ENCODE measurements around the gene ARPC3. TPM values are rescaled to one million over a fixed set of nuclear protein-coding genes. Genes with fewer than 3 reads are reported as not detected.

The ARPC3 gene
- total RNA-seq (2021; ENCODE audit: unreplicated experiment) (319 TPM), Bru-seq, nascent RNA (percentile 95 among the genes with signal in this experiment), BruChase-seq, experiment 1, labeled RNA remaining after a 2-hour chase (percentile 95 among the genes with signal in this experiment), BruChase-seq, experiment 2, labeled RNA remaining after a 6-hour chase (percentile 98 among the genes with signal in this experiment)
- 202 TPM for polyA plus RNA-seq (2012; ENCODE audit: insufficient read length)
- long read RNA-seq, transcript ARPC3-201 (7 exons, 1,014 nt), result major isoform, 223 of 363 reads
- long read RNA-seq, partial matches to known transcripts, result 130 of 363 reads
- long read RNA-seq, other reads (novel, unspliced or antisense), result 10 of 363 reads

DNA sequence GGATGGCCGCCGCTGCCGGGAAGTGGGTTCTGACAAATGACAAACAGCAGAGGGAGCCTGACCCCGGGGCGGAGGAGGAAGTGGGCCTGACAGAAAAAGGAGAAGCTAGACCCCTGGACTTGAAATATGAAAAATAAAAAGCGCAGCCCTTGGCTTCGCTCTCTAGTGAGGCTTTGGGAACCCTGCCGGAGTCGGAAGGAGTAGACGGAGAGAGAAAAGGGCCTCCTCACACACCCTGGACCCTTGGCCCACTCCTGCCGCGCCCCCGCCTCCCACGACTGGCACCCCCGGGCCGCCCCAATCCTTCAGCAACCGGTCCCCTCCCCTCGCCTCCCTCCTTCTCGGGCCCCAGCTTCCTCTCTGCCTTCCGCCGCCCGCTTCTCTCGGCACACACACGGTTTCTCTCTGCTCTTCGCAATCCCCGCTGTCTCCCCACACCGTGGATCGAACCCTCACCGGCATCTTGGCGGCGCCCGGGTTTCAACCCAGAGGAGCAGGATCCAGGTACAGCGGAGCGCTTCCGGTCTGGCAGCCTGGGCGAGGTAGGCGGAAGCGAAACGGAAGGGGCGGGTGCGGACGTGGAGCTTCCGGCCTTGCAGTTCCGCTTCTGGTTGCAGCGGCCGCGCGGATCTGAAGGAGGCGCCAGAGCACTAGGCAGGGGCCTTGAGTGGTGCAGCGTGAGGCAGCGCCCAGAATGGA is at the start of gene ARPC3:
ARPC3 (minus strand) TSS at position 539 of the 699 bp plus-strand sequence; CDS start at position 462, 77 bp downstream.
- Histone ChIP-seq H3K27ac (ENCODE audit: low read length) (peak within 1 kb of the TSS; percentile 85), H3K27me3 (ENCODE audit: control insufficient read depth, insufficient read depth, low read length) (no peaks in the 10 kb centered on the region), H3K4me1 (ENCODE audit: control insufficient read depth, insufficient read depth, low read length) (peaks cover 6% of the 10 kb centered on the region; the same call in 1 of the 2 replicates), H3K36me3 (ENCODE audit: control insufficient read depth, insufficient read depth, low read length) (peaks cover 14% of the 10 kb centered on the region), H3K4me3 (ENCODE audit: low read depth in 2 of 2, low read length in 2 of 2) (peak within 1 kb of the TSS; percentile 77 to 97), H3K9me3 (ENCODE audit: control insufficient read depth, insufficient read depth, low read depth, low read length) (no peaks in the 10 kb centered on the region)
- peak; percentile 99 for ATAC-seq
- CTCF ChIA-PET, result interaction anchor here (0.6 to 1.8 kb wide), 9 partner anchors 9 to 438 kb away, joined by 3 to 10 read pairs (median 6); partner anchors contain the start of genes FAM216A and GPN3
- BruUV-seq (replicated peaks), result TSS peak; percentile 91
- POLR2A ChIA-PET, result interaction anchor here (0.5 to 1.2 kb wide), 2 partner anchors 17 to 18 kb away, joined by 5 to 7 read pairs; partner anchors contain the start of genes FAM216A and GPN3
- intact Hi-C loops (cut with micrococcal nuclease; ENCODE audit: unreplicated experiment) (no loop called here), in situ Hi-C loops (cut with HindIII; ENCODE audit: low pct_unique_long_range_greater_than_20kb, low sequenced_read_pairs) (no loop called here)
- TF ChIP-seq, protein P1, sequence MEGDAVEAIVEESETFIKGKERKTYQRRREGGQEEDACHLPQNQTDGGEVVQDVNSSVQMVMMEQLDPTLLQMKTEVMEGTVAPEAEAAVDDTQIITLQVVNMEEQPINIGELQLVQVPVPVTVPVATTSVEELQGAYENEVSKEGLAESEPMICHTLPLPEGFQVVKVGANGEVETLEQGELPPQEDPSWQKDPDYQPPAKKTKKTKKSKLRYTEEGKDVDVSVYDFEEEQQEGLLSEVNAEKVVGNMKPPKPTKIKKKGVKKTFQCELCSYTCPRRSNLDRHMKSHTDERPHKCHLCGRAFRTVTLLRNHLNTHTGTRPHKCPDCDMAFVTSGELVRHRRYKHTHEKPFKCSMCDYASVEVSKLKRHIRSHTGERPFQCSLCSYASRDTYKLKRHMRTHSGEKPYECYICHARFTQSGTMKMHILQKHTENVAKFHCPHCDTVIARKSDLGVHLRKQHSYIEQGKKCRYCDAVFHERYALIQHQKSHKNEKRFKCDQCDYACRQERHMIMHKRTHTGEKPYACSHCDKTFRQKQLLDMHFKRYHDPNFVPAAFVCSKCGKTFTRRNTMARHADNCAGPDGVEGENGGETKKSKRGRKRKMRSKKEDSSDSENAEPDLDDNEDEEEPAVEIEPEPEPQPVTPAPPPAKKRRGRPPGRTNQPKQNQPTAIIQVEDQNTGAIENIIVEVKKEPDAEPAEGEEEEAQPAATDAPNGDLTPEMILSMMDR (IDR thresholded peaks at IDR 0.05), result peak; percentile 96
- 0 out of 2 replicates have a peak, but pooled peaks have one; percentile 26 for TF ChIP-seq TCF7L2 (IDR thresholded peaks at IDR 0.05; ENCODE audit: low read depth, low read length)
- TF ChIP-seq, protein P2, sequence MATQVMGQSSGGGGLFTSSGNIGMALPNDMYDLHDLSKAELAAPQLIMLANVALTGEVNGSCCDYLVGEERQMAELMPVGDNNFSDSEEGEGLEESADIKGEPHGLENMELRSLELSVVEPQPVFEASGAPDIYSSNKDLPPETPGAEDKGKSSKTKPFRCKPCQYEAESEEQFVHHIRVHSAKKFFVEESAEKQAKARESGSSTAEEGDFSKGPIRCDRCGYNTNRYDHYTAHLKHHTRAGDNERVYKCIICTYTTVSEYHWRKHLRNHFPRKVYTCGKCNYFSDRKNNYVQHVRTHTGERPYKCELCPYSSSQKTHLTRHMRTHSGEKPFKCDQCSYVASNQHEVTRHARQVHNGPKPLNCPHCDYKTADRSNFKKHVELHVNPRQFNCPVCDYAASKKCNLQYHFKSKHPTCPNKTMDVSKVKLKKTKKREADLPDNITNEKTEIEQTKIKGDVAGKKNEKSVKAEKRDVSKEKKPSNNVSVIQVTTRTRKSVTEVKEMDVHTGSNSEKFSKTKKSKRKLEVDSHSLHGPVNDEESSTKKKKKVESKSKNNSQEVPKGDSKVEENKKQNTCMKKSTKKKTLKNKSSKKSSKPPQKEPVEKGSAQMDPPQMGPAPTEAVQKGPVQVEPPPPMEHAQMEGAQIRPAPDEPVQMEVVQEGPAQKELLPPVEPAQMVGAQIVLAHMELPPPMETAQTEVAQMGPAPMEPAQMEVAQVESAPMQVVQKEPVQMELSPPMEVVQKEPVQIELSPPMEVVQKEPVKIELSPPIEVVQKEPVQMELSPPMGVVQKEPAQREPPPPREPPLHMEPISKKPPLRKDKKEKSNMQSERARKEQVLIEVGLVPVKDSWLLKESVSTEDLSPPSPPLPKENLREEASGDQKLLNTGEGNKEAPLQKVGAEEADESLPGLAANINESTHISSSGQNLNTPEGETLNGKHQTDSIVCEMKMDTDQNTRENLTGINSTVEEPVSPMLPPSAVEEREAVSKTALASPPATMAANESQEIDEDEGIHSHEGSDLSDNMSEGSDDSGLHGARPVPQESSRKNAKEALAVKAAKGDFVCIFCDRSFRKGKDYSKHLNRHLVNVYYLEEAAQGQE (IDR thresholded peaks at IDR 0.05; ENCODE audit: insufficient read depth in 1 of 2, low read depth in 2 of 2, low read length in 1 of 2), result no peak
- TF ChIP-seq SIN3A (IDR thresholded peaks at IDR 0.05; ENCODE audit: borderline replicate concordance, insufficient read depth, low read depth, low read length), result peak; percentile 57; the same call in 1 of the 2 replicates
- peak; percentile 97 for TF ChIP-seq POLR2AphosphoS5 (IDR thresholded peaks at IDR 0.05; ENCODE audit: low read depth, low read length)
- DNase-seq (ENCODE audit: low read depth, low spot score), result peak; percentile 67

DNA sequence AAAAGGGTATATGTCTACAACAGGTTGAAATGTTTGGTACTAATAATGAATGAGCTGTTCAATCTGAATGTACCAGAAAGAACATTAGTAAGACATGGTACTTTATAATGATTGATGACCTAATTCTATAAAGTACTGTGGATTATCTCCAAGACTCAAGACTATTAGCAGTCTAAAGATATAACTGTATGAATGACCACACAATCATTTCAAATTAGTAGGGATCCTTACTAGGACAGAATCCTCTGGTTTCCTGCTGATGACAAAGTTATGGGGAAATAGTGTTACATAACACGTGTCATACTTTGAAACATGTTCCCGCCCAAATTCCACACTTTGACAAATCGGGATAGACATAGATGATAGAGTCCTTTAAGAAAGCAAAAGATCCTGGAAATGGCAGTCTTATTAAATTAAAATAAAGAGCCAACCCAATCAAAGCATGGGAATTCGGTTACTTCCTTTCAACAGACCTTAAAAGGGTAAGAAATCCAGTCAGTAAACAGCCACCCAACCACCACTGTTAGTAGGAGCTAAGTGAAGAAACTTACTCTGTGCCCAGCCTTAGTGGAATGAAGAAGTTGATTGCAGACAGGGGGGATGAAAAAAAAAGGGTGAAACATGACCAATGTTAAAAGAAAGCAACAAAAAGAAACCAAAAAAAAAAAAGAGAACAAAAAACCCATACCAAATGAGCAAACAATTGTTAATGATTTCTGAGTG is 49.0 kb upstream of the ARPC3 start:
- no peak for ATAC-seq
- peak overlapping the region; percentile 72 for H3K27ac ChIP-seq (ENCODE audit: low read length)
- no peak for DNase-seq (ENCODE audit: low read depth, low spot score)

More for the DNA sequence above, 49.0 kb upstream of the ARPC3 start:
- BruUV-seq (replicated peaks), result no TSS peak
- intact Hi-C loops (cut with micrococcal nuclease; ENCODE audit: unreplicated experiment) (no loop called here), in situ Hi-C loops (cut with HindIII; ENCODE audit: low pct_unique_long_range_greater_than_20kb, low sequenced_read_pairs) (no loop called here)
- Histone ChIP-seq H3K4me3 (ENCODE audit: low read depth in 2 of 2, low read length in 2 of 2) (no peak overlapping the region), H3K9me3 (ENCODE audit: control insufficient read depth, insufficient read depth, low read depth, low read length) (no peaks in the 10 kb centered on the region), H3K36me3 (ENCODE audit: control insufficient read depth, insufficient read depth, low read length) (peaks cover 20% of the 10 kb centered on the region), H3K27me3 (ENCODE audit: control insufficient read depth, insufficient read depth, low read length) (no peaks in the 10 kb centered on the region), H3K4me1 (ENCODE audit: control insufficient read depth, insufficient read depth, low read length) (peaks cover 19% of the 10 kb centered on the region)
- TF ChIP-seq, protein P1 (IDR thresholded peaks at IDR 0.05), result no peak
- TF ChIP-seq, protein P2 (IDR thresholded peaks at IDR 0.05; ENCODE audit: insufficient read depth in 1 of 2, low read depth in 2 of 2, low read length in 1 of 2), result no peak
- no peak for TF ChIP-seq POLR2AphosphoS5 (IDR thresholded peaks at IDR 0.05; ENCODE audit: low read depth, low read length)
- no peak for TF ChIP-seq TCF7L2 (IDR thresholded peaks at IDR 0.05; ENCODE audit: low read depth, low read length)
- no peak for TF ChIP-seq SIN3A (IDR thresholded peaks at IDR 0.05; ENCODE audit: borderline replicate concordance, insufficient read depth, low read depth, low read length)
- ChIA-PET POLR2A (interaction anchor here (0.7 kb wide), 1 partner anchor 23 kb away, joined by 3 read pairs; no protein-coding TSS in a partner anchor), CTCF (no interaction called here)
